K562 (cell line): Measurements from ENCODE around the gene CGNL1.

Experiments used
- CREB3 ChIP-seq: fragments of 450-650 bp; conservative IDR thresholded peaks from 2 replicates; pipeline ENCODE4 v1.6.1; 2016; ENCODE audit warnings: missing genetic modification characterization, low read depth, mild to moderate bottlenecking, missing compliant biosample characterization, moderate library complexity
- E2F5 ChIP-seq: sonication (generic); formaldehyde crosslinking; IDR thresholded peaks from 2 replicates; pipeline ENCODE4 v1.8.0; 2022; ENCODE audit warnings: mild to moderate bottlenecking, missing genetic modification reagents
- ESRRA ChIP-seq: fragments of 450-650 bp; IDR thresholded peaks from 2 replicates; pipeline ENCODE4 v1.6.1; 2014; ENCODE audit warnings: low read depth, mild to moderate bottlenecking, moderate library complexity, borderline replicate concordance
- FOXA1 ChIP-seq: fragments of 450-650 bp; IDR thresholded peaks from 2 replicates; pipeline ENCODE4 v1.6.1; 2016; ENCODE audit warnings: mild to moderate bottlenecking, borderline replicate concordance
- FOXM1 ChIP-seq, 2 experiments: fragments of 450-650 bp in 1 of 2; sonication (generic) in 1 of 2; formaldehyde crosslinking in 1 of 2; IDR thresholded peaks; 2 replicates each; pipeline versions ENCODE4 v1.6.1 to v1.9.0; 2017 to 2022; ENCODE audit warnings: low read depth in 2 of 2, mild to moderate bottlenecking in 2 of 2, missing genetic modification reagents in 1 of 2, moderate library complexity in 1 of 2
- FOXP1 ChIP-seq: sonication (generic); formaldehyde crosslinking; IDR thresholded peaks from 2 replicates; pipeline ENCODE4 v1.8.0; 2022; ENCODE audit warnings: mild to moderate bottlenecking, missing genetic modification reagents
- HCFC1 ChIP-seq: IDR thresholded peaks from 2 replicates; pipeline ENCODE4 v1.6.1; 2012; ENCODE audit warnings: low read depth, low read length, improper control_type of control experiment
- HDAC8 ChIP-seq: fragments of 450-650 bp; IDR thresholded peaks from 2 replicates; pipeline ENCODE4 v1.6.1; 2016; ENCODE audit warnings: mild to moderate bottlenecking, missing genetic modification characterization, moderate library complexity, missing compliant biosample characterization
- SREBF1 ChIP-seq: fragments of 150-350 bp; IDR thresholded peaks from 2 replicates; pipeline ENCODE4 v1.6.1; 2014; ENCODE audit warnings: antibody characterized with exemption, low read depth, low read length, borderline replicate concordance
- TRIM25 ChIP-seq: fragments of 450-650 bp; IDR thresholded peaks from 2 replicates; pipeline ENCODE4 v1.7.0; 2016; ENCODE audit warnings: borderline replicate concordance
- WHSC1 ChIP-seq: IDR thresholded peaks from one replicate; pipeline ENCODE4 v1.6.1; 2012; ENCODE audit warnings: low read length, control low read depth, inconsistent platforms
- ZNF318 ChIP-seq, 2 experiments: fragments of 450-650 bp; IDR thresholded peaks; 2 replicates each; pipeline ENCODE4 v1.6.1; 2016; ENCODE audit warnings: mild to moderate bottlenecking in 2 of 2, borderline replicate concordance in 1 of 2, low read depth in 1 of 2, moderate library complexity in 1 of 2
- TF ChIP-seq, protein P1 (sequence below), 3 experiments: IDR thresholded peaks in 2 of 3; conservative IDR thresholded peaks in 1 of 3; 2 replicates each; pipeline ENCODE4 v1.5.1; 2011 to 2012; ENCODE audit warnings: low read length in 3 of 3, mild to moderate bottlenecking in 3 of 3, control low read depth in 2 of 3, improper control_type of control experiment in 1 of 3, inconsistent platforms in 1 of 3, low read depth in 1 of 3, mixed read lengths in 1 of 3, moderate library complexity in 1 of 3; ENCODE audit not compliant: insufficient read depth in 2 of 3

- TF ChIP-seq HCFC1 (no peak), FOXP1 (CRISPR knock-in tag) (no peak), SREBF1 (no peak), E2F5 (CRISPR knock-in tag) (no peak), CREB3 (tag) (no peak), TRIM25 (no peak), HDAC8 (no peak), FOXA1 (no peak), ZNF318 (IDR thresholded peaks at IDR 0.05; ENCODE audit: borderline replicate concordance in 1 of 2, low read depth in 1 of 2) (no peak), FOXM1 (IDR thresholded peaks at IDR 0.05; ENCODE audit: low read depth) (no peak), FOXM1 (CRISPR knock-in tag; IDR thresholded peaks at IDR 0.05; ENCODE audit: low read depth) (no peak), ESRRA (no peak), WHSC1 (no peak)
- TF ChIP-seq, protein P1, sequence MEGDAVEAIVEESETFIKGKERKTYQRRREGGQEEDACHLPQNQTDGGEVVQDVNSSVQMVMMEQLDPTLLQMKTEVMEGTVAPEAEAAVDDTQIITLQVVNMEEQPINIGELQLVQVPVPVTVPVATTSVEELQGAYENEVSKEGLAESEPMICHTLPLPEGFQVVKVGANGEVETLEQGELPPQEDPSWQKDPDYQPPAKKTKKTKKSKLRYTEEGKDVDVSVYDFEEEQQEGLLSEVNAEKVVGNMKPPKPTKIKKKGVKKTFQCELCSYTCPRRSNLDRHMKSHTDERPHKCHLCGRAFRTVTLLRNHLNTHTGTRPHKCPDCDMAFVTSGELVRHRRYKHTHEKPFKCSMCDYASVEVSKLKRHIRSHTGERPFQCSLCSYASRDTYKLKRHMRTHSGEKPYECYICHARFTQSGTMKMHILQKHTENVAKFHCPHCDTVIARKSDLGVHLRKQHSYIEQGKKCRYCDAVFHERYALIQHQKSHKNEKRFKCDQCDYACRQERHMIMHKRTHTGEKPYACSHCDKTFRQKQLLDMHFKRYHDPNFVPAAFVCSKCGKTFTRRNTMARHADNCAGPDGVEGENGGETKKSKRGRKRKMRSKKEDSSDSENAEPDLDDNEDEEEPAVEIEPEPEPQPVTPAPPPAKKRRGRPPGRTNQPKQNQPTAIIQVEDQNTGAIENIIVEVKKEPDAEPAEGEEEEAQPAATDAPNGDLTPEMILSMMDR (IDR thresholded peaks at IDR 0.05 in 2 of 3, conservative IDR thresholded peaks at IDR 0.05 in 1 of 3; ENCODE audit: insufficient read depth in 2 of 3, low read depth in 1 of 3, low read length in 3 of 3), result no peak
Observed at GRCh38 chr15:57572468-57572867, 196.2 kb downstream of the CGNL1 start.
